H9 (cell line): ENCODE data around the gene NDUFAF2. TPM values are rescaled to one million over a fixed set of nuclear protein-coding genes. Genes with fewer than 3 reads are reported as not detected.

Experiments
- DNase-seq: peaks from one replicate; pipeline ENCODE4 v3.0.0-alpha.2; 2017
- H2AFZ ChIP-seq: one replicate; pipeline ENCODE4 v1.6.1; 2013; ENCODE audit warnings: mild to moderate bottlenecking, low read length, control low read depth, moderate library complexity
- H2AK5ac ChIP-seq: 2 replicates; pipeline ENCODE4 v1.6.1; 2013; ENCODE audit warnings: low read length, control low read depth, mixed read lengths; ENCODE audit not compliant: insufficient read length
- H2BK120ac ChIP-seq: one replicate; pipeline ENCODE4 v1.6.1; 2013; ENCODE audit warnings: low read depth, mild to moderate bottlenecking, low read length, control low read depth, inconsistent platforms; ENCODE audit not compliant: poor library complexity, severe bottlenecking
- H2BK12ac ChIP-seq: 2 replicates; pipeline ENCODE4 v1.6.1; 2013; ENCODE audit warnings: low read length, control low read depth, mixed read lengths, low read depth; ENCODE audit not compliant: insufficient read length
- H2BK15ac ChIP-seq: 2 replicates; pipeline ENCODE4 v1.6.1; 2013; ENCODE audit warnings: low read depth, low read length, control low read depth
- H2BK20ac ChIP-seq: one replicate; pipeline ENCODE4 v1.6.1; 2013; ENCODE audit warnings: low read depth, mild to moderate bottlenecking, low read length, control low read depth, inconsistent platforms; ENCODE audit not compliant: poor library complexity, severe bottlenecking
- H2BK5ac ChIP-seq: 2 replicates; pipeline ENCODE4 v1.6.1; 2013; ENCODE audit warnings: low read length, control low read depth, mixed read lengths; ENCODE audit not compliant: insufficient read length
- H3K14ac ChIP-seq: 2 replicates; pipeline ENCODE4 v1.6.1; 2013; ENCODE audit warnings: low read length, control low read depth; ENCODE audit not compliant: insufficient read depth
- H3K18ac ChIP-seq: 2 replicates; pipeline ENCODE4 v1.6.1; 2013; ENCODE audit warnings: low read depth, mild to moderate bottlenecking, mixed read lengths, low read length, control low read depth; ENCODE audit not compliant: insufficient read length
- H3K23ac ChIP-seq: 2 replicates; pipeline ENCODE4 v1.6.1; 2013; ENCODE audit warnings: low read length, control low read depth, mixed read lengths, low read depth; ENCODE audit not compliant: insufficient read length
- H3K23me2 ChIP-seq: 2 replicates; pipeline ENCODE4 v1.6.1; 2013; ENCODE audit warnings: low read depth, mild to moderate bottlenecking, mixed read lengths, low read length, control low read depth; ENCODE audit not compliant: insufficient read length, poor library complexity, severe bottlenecking
- H3K27ac ChIP-seq: 2 replicates; pipeline ENCODE4 v1.5.1; 2013; ENCODE audit warnings: low read length, control low read depth, mixed read lengths, low read depth; ENCODE audit not compliant: insufficient read length
- H3K27me3 ChIP-seq: 2 replicates; pipeline ENCODE4 v1.6.1; 2013; ENCODE audit warnings: low read length, control low read depth, inconsistent platforms; ENCODE audit not compliant: insufficient read depth
- H3K4ac ChIP-seq: 2 replicates; pipeline ENCODE4 v1.6.1; 2013; ENCODE audit warnings: low read depth, mild to moderate bottlenecking, control low read depth, inconsistent platforms, low read length, moderate library complexity
- H3K4me1 ChIP-seq: 2 replicates; pipeline ENCODE4 v1.6.1; 2013; ENCODE audit warnings: low read length, control low read depth, inconsistent platforms; ENCODE audit not compliant: insufficient read depth
- H3K4me2 ChIP-seq: 2 replicates; pipeline ENCODE4 v1.6.1; 2013; ENCODE audit warnings: low read length, control low read depth, mixed read lengths; ENCODE audit not compliant: insufficient read length, insufficient read depth
- H3K56ac ChIP-seq: 2 replicates; pipeline ENCODE4 v1.6.1; 2013; ENCODE audit warnings: low read depth, mild to moderate bottlenecking, mixed read lengths, low read length, control low read depth; ENCODE audit not compliant: insufficient read length
- H3K79me1 ChIP-seq: 2 replicates; pipeline ENCODE4 v1.6.1; 2013; ENCODE audit warnings: low read depth, mild to moderate bottlenecking, moderate library complexity, low read length, control low read depth, inconsistent platforms; ENCODE audit not compliant: insufficient read depth, poor library complexity, severe bottlenecking
- H3K79me2 ChIP-seq: 2 replicates; pipeline ENCODE4 v1.6.1; 2013; ENCODE audit warnings: low read length, control low read depth, inconsistent platforms; ENCODE audit not compliant: insufficient read depth
- H3K9ac ChIP-seq: 2 replicates; pipeline ENCODE4 v1.6.1; 2013; ENCODE audit warnings: low read length, control low read depth, mixed read lengths; ENCODE audit not compliant: insufficient read length; ENCODE audit errors: extremely low read depth
- H3K9me3 ChIP-seq: one replicate; pipeline ENCODE4 v1.6.1; 2013; ENCODE audit warnings: low read depth, low read length, inconsistent platforms; ENCODE audit not compliant: control insufficient read depth
- H3T11ph ChIP-seq: one replicate; pipeline ENCODE4 v1.6.1; 2013; ENCODE audit warnings: mild to moderate bottlenecking, low read length, control low read depth, inconsistent platforms
- H4K20me1 ChIP-seq: one replicate; pipeline ENCODE4 v1.6.1; 2013; ENCODE audit not compliant: control insufficient read depth, insufficient read length, insufficient read depth
- H4K5ac ChIP-seq: 2 replicates; pipeline ENCODE4 v1.6.1; 2013; ENCODE audit warnings: low read depth, mild to moderate bottlenecking, mixed read lengths, low read length, control low read depth; ENCODE audit not compliant: insufficient read length
- H4K8ac ChIP-seq: replicated peaks from 2 replicates; pipeline ENCODE4 v1.6.1; 2013; ENCODE audit warnings: low read length, control low read depth, mixed read lengths, low read depth; ENCODE audit not compliant: insufficient read length
- H4K91ac ChIP-seq: 2 replicates; pipeline ENCODE4 v1.6.1; 2013; ENCODE audit warnings: low read depth, mild to moderate bottlenecking, moderate library complexity, mixed read lengths, low read length, control low read depth; ENCODE audit not compliant: insufficient read length
- H3K27ac Mint-ChIP-seq, 3 experiments: 2 replicates in 2 of 3; 3 replicates in 1 of 3; pipeline ENCODE4 v1.8.0; 2020 to 2021; ENCODE audit warnings: mixed read lengths in 3 of 3, mild to moderate bottlenecking in 1 of 3, moderate library complexity in 1 of 3
- H3K27me3 Mint-ChIP-seq: 2 replicates; pipeline ENCODE4 v1.8.0; 2021; ENCODE audit warnings: low read depth, mild to moderate bottlenecking, moderate library complexity, mixed read lengths
- H3K36me3 Mint-ChIP-seq, 3 experiments: 2 replicates in 2 of 3; 3 replicates in 1 of 3; pipeline ENCODE4 v1.8.0; 2020 to 2021; ENCODE audit warnings: low read depth in 3 of 3, mixed read lengths in 3 of 3; ENCODE audit not compliant: insufficient read depth in 1 of 3
- H3K4me1 Mint-ChIP-seq, 2 experiments: 2 replicates each; pipeline ENCODE4 v1.8.0; 2020; ENCODE audit warnings: mixed read lengths in 2 of 2
- H3K4me3 Mint-ChIP-seq, 2 experiments: 2 replicates in 1 of 2; 3 replicates in 1 of 2; pipeline ENCODE4 v1.8.0; 2020 to 2021; ENCODE audit warnings: mild to moderate bottlenecking in 2 of 2, mixed read lengths in 2 of 2, moderate library complexity in 1 of 2
- H3K9me3 Mint-ChIP-seq, 2 experiments: 2 replicates in 1 of 2; 3 replicates in 1 of 2; pipeline ENCODE4 v1.8.0; 2020; ENCODE audit warnings: mild to moderate bottlenecking in 2 of 2, mixed read lengths in 2 of 2, moderate library complexity in 1 of 2
- CTCF ChIP-seq: fragments of 200-600 bp; sonication (generic); conservative IDR thresholded peaks from 3 replicates; pipeline ENCODE4 v1.8.0; 2021; ENCODE audit warnings: antibody characterized with exemption, mild to moderate bottlenecking
- WGBS: extraction: QIAGEN DNeasy Blood & Tissue Kit; methylation state at CpG from one replicate; pipeline ENCODE4 v1.1.7; 2013; ENCODE audit warnings: missing lambda C conversion rate, low lambda C conversion rate, mixed read lengths; ENCODE audit not compliant: insufficient read length; ENCODE audit errors: extremely low coverage; 5-methylcytosine and 5-hydroxymethylcytosine counted together
- total RNA-seq: library from RNA; stranded (reverse); gene quantifications from 2 replicates; pipeline ENCODE4 v1.2.1, GENCODE V29; 2021

NDUFAF2 gene
- total RNA-seq, 1 experiment from 2014 or later = 31.4 TPM

- peaks cover 6% of the 10 kb centered on the region for H3K9me3 ChIP-seq
- H2BK12ac ChIP-seq = no peak within 1 kb of the TSS
- no peak for TF ChIP-seq CTCF
- H3T11ph ChIP-seq = no peak within 1 kb of the TSS
- peak within 1 kb of the TSS; percentile 86 for H3K14ac ChIP-seq
- H2BK15ac ChIP-seq = no peak within 1 kb of the TSS
- Mint-ChIP-seq H3K4me1 (peaks cover 20 to 25% of the 10 kb centered on the region in 2 experiments), H3K36me3 (peaks cover 29 to 47% (median 43%) of the 10 kb centered on the region in 3 experiments), H3K9me3 (peaks cover 10 to 12% of the 10 kb centered on the region in 2 experiments; a peak in 4 of 5 replicates), H3K4me3 (peak within 1 kb of the TSS; percentile 92 to 98), H3K27me3 (no peaks in the 10 kb centered on the region), H3K27ac (peak within 1 kb of the TSS; percentile 70 to 98 (median 98))
- peak within 1 kb of the TSS; percentile 96 for H3K9ac ChIP-seq
- H3K18ac ChIP-seq = peak within 1 kb of the TSS; percentile 87
- peak; percentile 87 for DNase-seq
- H3K79me1 ChIP-seq = peaks cover 2% of the 10 kb centered on the region
- peaks cover 7% of the 10 kb centered on the region; the same call in 1 of the 2 replicates for H3K79me2 ChIP-seq
- no peak within 1 kb of the TSS for H3K27ac ChIP-seq
- H2BK5ac ChIP-seq = peak within 1 kb of the TSS; percentile 48
- peak within 1 kb of the TSS; percentile 98 for H4K5ac ChIP-seq
- no peak within 1 kb of the TSS for H2BK20ac ChIP-seq
- H2BK120ac ChIP-seq = no peak within 1 kb of the TSS
- peak within 1 kb of the TSS; percentile 66 for H3K56ac ChIP-seq
- peak within 1 kb of the TSS; percentile 89 for H3K4me2 ChIP-seq
- H2AFZ ChIP-seq = no peak within 1 kb of the TSS
- H3K23ac ChIP-seq = no peak within 1 kb of the TSS
- H3K23me2 ChIP-seq = peaks cover 8% of the 10 kb centered on the region
- no peaks in the 10 kb centered on the region for H4K20me1 ChIP-seq
- H3K4ac ChIP-seq = no peak within 1 kb of the TSS; the same call in 1 of the 2 replicates
- no CpG with 5 or more reads among the region's 73 CpGs for WGBS
- H2AK5ac ChIP-seq = no peak within 1 kb of the TSS
- H4K91ac ChIP-seq = no peak within 1 kb of the TSS
- H3K27me3 ChIP-seq = no peaks in the 10 kb centered on the region
- H3K4me1 ChIP-seq = no peaks in the 10 kb centered on the region
- no peak within 1 kb of the TSS for H4K8ac ChIP-seq
These were observed 217.2 kb downstream of the NDUFAF2 start, which contains the start of gene SMIM15 for GRCh38 chr5:61162010-61162831. TSS of gene SMIM15 (minus strand) at chr5:61162468. CDS start at chr5:61160171, 2,297 bp downstream.
